Liver (tissue), 3 donors: ENCODE results near the gene SCGB1D1.

Experiments
- ATF3 ChIP-seq: IDR thresholded peaks from 2 replicates; pipeline ENCODE4 v1.6.1; 2016; ENCODE audit warnings: antibody characterized with exemption
- CTCF ChIP-seq: fragments of 150-350 bp; IDR thresholded peaks from 2 replicates; pipeline ENCODE4 v1.5.1; 2017; ENCODE audit warnings: improper control_type of control experiment, low read depth, low read length; ENCODE audit not compliant: missing input control
- EGR1 ChIP-seq, 2 donors: IDR thresholded peaks; 2 replicates each; pipeline ENCODE4 v1.6.1; 2016 to 2018; ENCODE audit warnings: antibody characterized with exemption in 2 of 2, low read depth in 2 of 2
- GABPA ChIP-seq, 2 donors: IDR thresholded peaks in 1 of 2; conservative IDR thresholded peaks in 1 of 2; 2 replicates each; pipeline ENCODE4 v1.6.1; 2016; ENCODE audit warnings: antibody characterized with exemption in 2 of 2, mild to moderate bottlenecking in 1 of 2, moderate library complexity in 1 of 2
- HNF4A ChIP-seq, 2 donors: conservative IDR thresholded peaks; 2 replicates each; pipeline ENCODE4 v1.6.1; 2016; ENCODE audit warnings: antibody characterized with exemption in 2 of 2, mild to moderate bottlenecking in 2 of 2
- HNF4G ChIP-seq: IDR thresholded peaks from 2 replicates; pipeline ENCODE4 v1.6.1; 2016; ENCODE audit warnings: antibody characterized with exemption
- JUND ChIP-seq, 2 donors: IDR thresholded peaks; 2 replicates each; pipeline ENCODE4 v1.6.1; 2016; ENCODE audit warnings: antibody characterized with exemption in 2 of 2
- MAX ChIP-seq: IDR thresholded peaks from 2 replicates; pipeline ENCODE4 v1.6.1; 2016; ENCODE audit warnings: antibody characterized with exemption
- RAD21 ChIP-seq, 2 donors: IDR thresholded peaks; 2 replicates each; pipeline ENCODE4 v1.6.1; 2016; ENCODE audit warnings: antibody characterized with exemption in 2 of 2, mild to moderate bottlenecking in 2 of 2
- REST ChIP-seq: IDR thresholded peaks from 2 replicates; pipeline ENCODE4 v1.6.1; 2016; ENCODE audit warnings: antibody characterized with exemption, mild to moderate bottlenecking
- RXRA ChIP-seq, 2 donors: IDR thresholded peaks; 2 replicates each; pipeline ENCODE4 v1.6.1; 2017 to 2018; ENCODE audit warnings: antibody characterized with exemption in 2 of 2, mild to moderate bottlenecking in 1 of 2
- SP1 ChIP-seq: IDR thresholded peaks from 2 replicates; pipeline ENCODE4 v1.6.1; 2018; ENCODE audit warnings: antibody characterized with exemption, mild to moderate bottlenecking
- YY1 ChIP-seq: IDR thresholded peaks from 2 replicates; pipeline ENCODE4 v1.6.1; 2016; ENCODE audit warnings: antibody characterized with exemption, mild to moderate bottlenecking
- ZBTB33 ChIP-seq: IDR thresholded peaks from 2 replicates; pipeline ENCODE4 v1.6.1; 2016; ENCODE audit warnings: antibody characterized with exemption
- donor health status: healthy.
- donor health status: healthy.

GRCh38 chr11:62242021-62242420 lies 52.0 kb downstream of the SCGB1D1 start, which contains the start of gene SCGB1D2:
- TF ChIP-seq EGR1 (IDR thresholded peaks at IDR 0.05; ENCODE audit: low read depth in 2 of 2) (no peak), ZBTB33 (no peak), CTCF (no peak), REST (no peak), SP1 (no peak), GABPA (IDR thresholded peaks at IDR 0.05 in 1 of 2, conservative IDR thresholded peaks at IDR 0.05 in 1 of 2) (no peak), MAX (no peak), RXRA (IDR thresholded peaks at IDR 0.05) (no peak), RAD21 (IDR thresholded peaks at IDR 0.05) (no peak), YY1 (no peak), ATF3 (no peak), JUND (IDR thresholded peaks at IDR 0.05) (no peak), HNF4A (conservative IDR thresholded peaks at IDR 0.05) (no peak), HNF4G (no peak)
